ENCODE results near the gene OR51E1.

The OR51E1 gene

DNA sequence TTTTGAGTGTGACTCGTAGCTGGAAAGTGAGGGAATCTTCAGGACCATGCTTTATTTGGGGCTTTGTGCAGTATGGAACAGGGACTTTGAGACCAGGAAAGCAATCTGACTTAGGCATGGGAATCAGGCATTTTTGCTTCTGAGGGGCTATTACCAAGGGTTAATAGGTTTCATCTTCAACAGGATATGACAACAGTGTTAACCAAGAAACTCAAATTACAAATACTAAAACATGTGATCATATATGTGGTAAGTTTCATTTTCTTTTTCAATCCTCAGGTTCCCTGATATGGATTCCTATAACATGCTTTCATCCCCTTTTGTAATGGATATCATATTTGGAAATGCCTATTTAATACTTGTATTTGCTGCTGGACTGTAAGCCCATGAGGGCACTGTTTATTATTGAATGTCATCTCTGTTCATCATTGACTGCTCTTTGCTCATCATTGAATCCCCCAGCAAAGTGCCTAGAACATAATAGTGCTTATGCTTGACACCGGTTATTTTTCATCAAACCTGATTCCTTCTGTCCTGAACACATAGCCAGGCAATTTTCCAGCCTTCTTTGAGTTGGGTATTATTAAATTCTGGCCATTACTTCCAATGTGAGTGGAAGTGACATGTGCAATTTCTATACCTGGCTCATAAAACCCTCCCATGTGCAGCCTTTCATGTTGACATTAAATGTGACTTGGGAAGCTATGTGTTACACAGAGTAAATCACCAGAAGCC is 11.0 kb downstream of the OR51E1 start:
- no peak for DNase-seq

DNA sequence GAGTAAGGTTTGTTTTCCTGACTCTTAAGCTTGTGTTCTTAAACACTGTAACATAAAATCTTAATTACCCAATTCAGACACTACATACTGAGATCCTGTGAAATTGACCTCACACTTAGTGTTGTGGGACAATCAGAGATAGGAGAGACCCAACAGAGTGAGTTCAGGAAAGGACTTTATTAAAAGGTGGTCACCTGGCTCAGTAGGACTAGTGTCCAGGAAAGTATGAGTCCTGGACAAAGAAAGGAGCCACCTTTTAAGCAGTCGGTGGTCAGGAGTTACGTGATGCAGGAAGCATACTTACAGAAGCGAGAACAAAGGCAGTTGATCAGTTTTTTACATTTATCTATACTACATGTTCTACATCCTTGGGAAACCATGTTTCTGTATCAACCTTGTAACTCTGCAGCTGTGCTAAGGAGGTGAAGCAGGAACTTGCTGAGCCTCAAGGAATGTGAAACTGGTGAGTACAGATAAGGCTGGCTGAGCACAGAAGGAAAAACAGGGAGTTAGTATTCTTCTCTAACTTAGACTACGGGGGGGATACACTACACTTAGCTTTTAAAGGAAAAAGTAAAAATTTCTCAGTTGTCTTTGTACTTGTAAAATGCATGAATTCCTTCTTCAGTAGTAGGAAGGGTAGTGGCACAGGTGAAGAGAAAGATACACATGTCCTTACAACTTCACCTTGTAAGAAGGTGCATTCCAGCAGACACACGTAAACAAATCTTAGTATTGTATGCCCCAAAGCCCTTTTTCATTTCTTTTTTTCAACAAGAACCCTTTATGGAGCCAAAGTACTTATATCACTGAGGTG is 15.1 kb downstream of the OR51E1 start:
- DNase-seq = no peak

GRCh38 chr11:4662876-4663275 is 19.1 kb downstream of the OR51E1 start:
- DNase-seq = no peak

DNA sequence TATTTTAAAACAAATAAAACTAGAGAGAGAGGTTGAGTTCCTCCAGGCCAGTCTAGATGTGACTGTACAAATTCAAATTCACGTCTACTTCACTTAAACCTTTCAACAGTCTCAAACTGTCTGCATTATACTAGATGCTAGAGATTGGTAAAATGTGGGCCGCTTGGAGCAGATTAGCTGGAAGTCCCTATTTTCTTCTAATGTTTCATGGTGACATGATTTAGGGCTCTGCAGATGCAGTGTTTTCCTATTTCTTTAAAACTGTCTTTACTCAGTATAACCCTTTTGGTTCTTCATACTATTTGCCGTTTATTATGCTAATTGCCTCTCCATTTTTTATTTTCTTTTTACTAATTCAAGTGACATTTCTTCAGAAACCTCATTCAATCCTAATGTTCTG is 20.4 kb downstream of the OR51E1 start:
- no peak for DNase-seq

DNA sequence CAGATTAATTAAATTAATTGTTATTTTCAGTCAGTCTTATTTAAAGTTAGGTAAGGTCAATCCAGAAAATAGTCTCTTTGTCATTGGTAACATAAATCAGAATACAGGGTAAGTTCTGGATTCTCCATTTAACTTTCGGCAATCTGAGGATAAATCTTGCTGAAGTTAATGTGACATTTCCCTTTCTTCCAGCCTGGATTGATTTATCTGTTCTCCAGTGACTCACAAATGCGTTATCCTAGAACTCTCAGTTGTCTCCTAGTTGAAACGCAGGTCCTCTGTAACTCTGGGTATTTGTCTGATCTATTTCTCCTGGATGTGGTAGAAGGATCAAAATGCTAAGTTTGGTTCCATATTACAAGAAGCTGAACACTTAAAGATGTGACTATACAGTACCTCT is 21.0 kb downstream of the OR51E1 start:
- no peak for DNase-seq

GRCh38 chr11:4665424-4665823 is 21.6 kb downstream of the OR51E1 start:
- no peak for DNase-seq

DNA sequence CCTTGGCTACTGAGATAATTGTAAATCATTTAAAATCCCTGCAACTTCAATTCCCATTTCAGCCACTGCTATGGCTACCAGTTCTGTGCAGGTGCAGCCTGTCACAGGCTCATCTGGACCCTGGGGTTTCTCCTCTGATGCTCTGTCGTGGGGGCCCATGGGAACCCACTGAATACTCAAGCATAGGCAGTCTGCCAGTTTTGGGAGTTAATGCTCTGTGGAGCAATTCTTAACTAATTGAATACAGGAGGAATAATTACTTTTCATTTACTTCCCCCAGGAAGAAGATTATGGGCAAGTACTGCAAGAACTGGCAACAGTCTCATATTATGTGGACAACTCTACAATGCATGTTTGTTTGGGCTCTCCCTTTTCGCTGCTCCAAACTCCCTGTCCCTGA is 28.0 kb downstream of the OR51E1 start:
- no peak for DNase-seq

GRCh38 chr11:4672470-4672869 is 28.7 kb downstream of the OR51E1 start:
- no peak for DNase-seq

GRCh38 chr11:4673781-4674180 is 30.0 kb downstream of the OR51E1 start:
- DNase-seq = no peak

DNA sequence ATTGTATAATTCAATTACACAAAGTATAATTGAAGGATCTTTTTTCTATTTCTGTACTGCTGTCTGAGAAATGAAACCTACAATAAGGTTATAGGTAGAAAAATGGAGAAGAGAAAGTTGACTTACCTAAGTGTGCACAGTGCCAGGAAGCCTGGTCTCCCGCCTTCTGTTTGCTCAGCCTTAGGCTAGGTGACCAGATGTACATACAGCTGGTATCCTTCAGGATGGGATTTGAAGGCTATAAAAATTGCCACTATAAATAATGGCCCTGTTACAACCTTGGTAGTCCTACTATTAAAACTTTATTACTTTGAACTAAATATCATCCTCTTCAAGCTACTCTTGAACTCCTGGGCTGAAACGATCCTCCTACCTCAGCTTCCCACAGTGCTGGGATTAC is 34.2 kb downstream of the OR51E1 start:
- DNase-seq = no peak

GRCh38 chr11:4680341-4680740 is 36.6 kb downstream of the OR51E1 start:
- no peak for DNase-seq

DNA sequence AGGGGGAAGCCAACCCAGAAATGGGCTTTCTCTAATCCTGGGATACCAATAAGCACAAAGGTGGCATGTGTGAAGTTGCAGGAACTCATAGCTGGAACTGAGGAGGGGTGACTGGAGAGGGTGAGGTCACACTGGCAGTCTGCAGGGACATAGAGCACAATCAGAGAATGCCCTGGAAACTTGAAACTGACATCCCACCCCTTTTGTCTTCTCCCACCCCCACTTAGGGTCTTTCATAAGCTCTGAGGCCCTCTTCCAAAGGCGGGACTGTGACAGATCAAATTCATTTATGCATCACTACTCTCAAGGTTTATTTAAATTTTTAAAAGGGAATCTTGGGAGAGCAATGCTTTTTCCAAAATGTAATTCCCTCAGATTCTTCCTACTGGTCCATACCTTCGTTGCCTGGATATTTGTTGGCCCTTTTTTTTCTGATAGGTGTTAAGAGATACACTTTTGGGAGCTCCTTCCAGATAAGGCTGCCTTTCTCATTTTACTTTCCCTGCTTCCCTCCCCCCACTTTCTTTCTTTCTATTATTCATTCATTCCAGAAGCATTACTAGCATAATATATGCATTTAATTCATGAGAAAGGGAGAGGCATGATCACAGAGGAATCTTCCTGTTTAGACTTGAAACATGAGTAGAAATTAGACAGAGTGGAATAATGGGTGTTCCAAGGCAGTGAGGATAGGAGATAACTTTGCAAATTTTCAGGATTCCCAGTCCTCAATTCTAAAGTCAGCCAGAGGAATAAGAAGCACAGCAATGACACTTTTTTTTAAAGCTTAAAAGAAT is 39.0 kb downstream of the OR51E1 start:
- DNase-seq = no peak

DNA sequence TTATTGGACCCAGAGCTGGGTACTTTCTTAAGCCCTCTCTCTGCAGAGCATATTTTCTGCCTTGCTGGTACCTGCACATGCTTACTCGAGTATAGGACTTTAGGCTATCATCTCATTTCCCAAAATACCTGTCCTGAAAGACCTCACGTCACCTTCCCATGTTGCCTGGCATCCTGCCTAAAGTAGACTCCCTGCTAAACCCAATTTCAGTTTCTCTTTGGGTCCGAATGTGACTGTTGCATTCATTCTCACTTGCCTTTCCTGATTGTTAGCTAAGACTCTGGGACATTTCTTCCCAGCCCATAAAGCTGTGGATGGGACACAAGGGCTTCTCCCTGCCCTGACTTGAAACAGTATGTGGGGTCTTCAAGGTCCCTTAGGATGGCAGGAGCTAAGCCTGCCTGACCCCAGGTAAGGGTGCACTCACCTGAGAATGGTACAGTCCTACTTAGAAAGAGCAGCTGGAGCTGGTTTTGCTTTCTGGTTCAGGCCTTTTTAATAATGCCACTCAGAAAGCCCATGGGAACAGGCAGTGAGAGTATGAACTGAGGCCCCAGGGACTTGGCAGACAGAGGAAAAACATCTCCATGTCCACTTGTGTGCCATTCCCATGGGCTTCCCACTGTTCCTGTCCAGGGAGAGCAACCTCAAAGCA is 41.0 kb downstream of the OR51E1 start:
- no peak for DNase-seq

- DNase-seq = no peak
Observed at GRCh38 chr11:4695442-4695841, 51.7 kb downstream of the OR51E1 start.

DNA sequence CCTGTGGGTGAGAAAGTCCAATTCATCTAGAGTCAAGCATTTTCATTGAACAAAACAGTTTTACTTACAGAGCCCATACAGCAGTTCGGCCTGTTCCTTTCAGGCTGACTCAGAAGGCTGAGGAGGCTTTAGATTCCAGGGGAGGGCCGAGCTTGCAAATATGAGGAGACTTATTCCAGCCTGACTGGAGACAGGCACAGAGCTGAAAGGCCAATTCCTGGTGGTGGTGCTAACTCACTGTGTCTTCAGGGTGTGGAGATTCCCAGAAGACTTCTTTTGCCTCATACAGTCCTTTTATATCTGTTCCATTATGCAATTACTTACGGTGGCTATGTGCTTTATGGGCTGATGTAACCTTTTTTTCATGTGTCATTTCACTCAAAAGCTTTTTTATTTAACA is 53.8 kb downstream of the OR51E1 start, which contains the start of gene OR51E2:
Gene OR51E2 (minus strand): TSS at position 269 of the 400 bp plus-strand sequence. CDS start 15,142 bp downstream, outside the sequence.
- DNase-seq = no peak

GRCh38 chr11:4699697-4700435 is 56.1 kb downstream of the OR51E1 start:
- no peak for DNase-seq

DNA sequence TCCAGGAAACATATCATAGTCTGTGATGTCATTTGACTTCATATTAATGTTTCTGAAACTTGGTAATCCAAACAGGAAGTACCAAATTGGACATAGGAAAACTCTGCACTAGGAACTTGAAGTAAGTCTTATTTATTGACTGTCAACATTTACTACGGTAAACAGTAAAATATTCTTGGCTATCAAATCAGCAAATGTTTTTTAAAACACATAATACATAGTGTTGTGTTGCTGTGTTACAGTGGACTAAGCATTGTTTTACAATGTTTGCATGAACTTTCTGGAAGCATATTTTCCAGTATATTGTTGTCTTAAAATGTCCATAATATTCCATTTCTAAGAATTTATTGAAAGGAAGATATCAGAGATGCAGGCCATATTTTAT is 56.6 kb downstream of the OR51E1 start:
- DNase-seq = no peak

DNA sequence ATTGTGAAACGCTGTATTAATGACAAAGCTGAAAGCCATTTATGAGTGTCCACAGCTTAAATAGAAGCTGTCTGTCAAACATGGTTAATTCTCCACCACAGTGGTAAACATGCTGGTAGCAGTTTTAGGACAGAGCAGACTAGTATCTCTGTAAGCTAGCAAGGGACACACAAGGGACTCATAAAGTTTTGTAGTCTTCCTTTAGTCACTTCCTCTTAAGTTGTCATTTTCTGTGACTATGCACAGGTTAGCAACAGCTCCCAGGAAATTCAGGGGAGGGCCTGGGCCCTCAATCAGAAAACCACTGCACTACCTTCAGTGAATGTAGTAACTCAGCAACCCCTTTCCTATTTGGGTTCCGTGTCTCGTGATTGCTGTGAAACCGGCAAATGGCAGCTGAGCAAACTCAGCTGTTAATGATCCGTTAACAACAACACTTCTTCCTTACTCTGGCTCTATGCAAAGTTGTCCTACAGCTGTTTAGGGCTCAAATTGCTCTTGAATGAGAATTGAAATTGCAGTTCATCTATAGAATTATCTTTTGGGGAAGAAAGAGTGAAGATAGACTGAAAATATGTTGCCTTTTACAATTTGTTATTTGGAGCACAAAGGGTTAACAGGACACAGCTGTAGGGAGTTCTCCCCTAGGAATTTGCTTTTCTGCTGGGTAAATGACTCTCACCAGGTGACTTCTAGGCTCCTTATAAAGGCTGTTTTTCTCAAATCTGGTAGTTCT is 60.4 kb downstream of the OR51E1 start, which contains the start of gene MMP26:
Gene MMP26 (plus strand): TSS at position 731 of the 736 bp plus-strand sequence.
- DNase-seq = no peak

DNA sequence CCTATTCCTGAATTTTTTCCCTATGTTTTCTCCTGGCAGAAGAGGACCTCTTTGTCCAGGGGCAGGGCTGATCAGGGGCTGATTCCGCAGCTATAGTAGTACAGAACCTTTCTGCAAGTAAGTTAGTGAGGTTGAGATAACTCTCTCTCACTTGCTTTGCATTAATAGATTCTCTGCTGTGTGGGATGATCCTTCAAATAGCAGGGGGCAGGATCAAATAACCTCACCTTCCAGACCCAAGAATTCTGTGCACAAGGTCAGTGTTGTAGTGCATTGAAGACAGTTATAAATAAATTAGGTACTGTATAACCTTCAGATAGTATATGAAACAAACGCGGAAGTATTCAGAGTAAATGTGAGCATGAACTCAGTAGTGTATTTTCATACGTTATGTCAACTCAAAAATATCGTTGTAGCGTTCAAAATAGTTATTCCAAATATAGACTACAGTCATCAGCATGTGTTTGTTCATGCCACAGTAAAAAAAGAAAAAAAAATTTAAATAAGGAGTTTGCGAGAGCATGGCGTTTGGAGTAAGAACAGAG is 61.1 kb downstream of the OR51E1 start:
- DNase-seq = no peak
